Effector CD8-positive, alpha-beta T cell (primary cell): Measurements from ENCODE around the gene CNOT6L.
"Not testable (repeated sequence)": the region's sequence is repeated elsewhere in the genome, so short reads cannot be mapped to it uniquely, and the experiment has no call there.

Experiments used
- DNase-seq: peaks from one replicate; lab custom pipeline; 2025; lab: John Stamatoyannopoulos, UW

The CNOT6L gene

DNA sequence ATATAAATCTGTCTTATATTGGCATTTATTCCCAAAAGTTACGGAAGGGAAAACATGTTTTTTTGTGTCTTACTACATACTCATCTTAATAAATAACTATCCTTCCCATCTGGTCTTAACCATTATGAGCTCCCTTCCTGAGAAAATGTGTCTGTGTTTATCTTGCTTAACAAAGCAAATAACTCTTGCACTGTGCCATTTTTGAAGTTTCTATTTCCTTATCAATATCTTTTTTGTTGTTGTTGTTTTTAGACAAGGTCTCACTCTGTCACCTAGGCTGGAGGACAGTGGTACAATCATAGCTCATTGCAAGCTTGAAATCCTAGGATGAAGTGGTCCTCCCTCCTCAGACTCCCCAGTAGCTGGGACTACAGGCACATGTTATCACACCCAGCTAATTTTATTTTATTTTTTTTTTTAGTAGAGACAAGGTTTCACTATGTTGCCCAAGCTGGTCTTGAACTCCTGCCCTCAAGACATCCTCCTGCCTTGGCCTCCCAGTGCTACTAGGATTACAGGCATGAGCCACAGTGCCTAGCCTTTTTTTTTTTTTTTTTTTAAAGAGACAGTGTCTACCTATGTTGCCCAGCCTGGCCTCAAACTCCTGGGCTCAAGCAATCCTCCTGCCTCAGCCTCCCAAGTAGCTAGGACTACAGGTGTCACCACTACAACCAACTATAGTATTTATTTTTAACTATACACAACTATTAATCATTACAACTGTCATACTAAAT lies 36.9 kb downstream of the CNOT6L start:
- no peak for DNase-seq

DNA sequence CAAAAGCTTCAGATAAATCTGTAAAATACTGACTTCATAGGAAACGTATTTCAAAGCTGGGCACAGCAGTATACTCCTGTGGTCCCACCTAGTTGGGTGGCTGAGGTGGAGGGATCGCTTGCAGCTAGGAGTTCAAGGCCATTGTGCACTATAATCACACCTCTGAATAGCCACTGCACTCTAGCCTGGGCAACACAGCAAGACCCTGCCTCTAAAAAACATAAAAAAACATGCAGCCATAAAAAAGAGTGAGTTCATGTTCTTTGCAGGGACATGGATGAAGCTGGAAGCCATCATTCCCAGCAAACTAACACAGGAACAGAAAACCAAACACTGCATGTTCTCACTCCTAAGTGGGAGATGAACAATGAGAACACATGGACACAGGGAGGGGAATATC lies 38.4 kb downstream of the CNOT6L start:
- DNase-seq: not testable (repeated sequence)

DNA sequence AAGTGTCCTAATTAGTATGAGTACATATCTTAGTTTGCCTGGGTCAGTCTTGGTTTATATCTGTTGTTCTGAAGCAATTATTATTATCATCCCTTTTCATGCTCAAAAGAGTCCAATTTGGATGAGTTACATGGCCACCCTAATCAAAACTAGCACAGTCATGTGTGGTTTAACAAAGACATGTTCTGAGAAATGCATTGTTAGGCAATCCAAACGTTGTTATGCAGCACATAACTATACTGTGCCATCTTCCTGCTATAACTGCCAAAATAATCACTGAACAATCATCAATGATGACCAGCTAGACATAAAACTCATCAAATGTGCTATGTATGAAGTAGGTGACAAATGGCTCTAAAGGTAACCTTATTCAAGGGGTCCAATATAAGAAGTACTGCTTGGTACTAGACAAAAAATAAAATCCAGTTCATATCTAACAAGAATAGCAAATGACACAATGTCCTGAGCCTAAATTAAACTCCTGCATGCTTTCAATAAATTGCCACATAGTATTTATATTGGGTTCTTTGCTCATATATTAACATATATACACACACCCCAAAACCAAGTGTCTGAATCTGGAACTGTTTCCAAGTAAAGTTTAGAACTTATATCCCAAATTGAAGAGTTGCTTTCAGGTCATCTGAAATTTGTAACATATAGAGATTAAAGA lies 41.9 kb downstream of the CNOT6L start:
- DNase-seq: no peak

DNA sequence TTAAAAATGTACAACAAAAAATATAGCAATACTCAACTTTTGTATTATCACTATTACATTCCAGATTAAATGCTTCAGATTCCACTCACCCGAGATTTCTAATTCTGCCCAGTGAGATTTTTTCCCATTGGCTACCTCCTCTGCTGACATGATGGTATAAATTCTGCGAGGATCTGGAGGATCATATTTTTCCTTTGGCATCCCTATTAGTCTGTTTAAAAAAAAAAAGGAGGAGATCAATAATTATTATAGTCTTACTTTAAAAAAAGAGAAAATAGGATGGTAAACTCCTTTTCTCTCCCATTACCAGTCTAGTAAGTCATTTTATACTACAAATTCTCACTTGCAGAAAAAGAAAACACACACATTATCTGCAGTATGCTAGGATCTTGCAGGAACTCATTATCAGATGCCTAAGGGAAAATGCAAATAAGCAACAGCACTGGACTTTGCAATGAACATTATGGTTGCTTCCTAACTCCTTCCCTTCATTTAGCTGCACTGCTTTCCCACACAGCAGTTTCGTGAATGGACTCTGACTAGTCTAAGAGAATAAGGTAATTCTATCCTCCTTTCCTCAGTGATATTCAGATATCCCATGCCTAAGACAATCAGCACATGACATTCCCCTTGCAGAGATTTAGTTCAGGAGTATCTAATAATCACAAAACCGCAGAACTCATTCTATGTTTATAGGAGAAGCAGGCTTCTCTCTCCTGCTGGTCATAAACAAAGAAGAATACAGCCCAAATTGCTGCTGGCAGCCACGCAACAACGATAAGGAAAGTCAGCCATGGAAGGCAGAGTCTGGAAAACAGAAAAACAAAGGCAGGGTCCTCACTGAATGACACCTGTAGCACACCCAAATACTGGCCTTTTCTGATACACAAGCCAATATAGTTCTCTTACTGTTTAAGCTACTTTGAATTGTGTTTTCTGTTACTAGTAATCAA lies 42.7 kb downstream of the CNOT6L start:
- no peak for DNase-seq

DNA sequence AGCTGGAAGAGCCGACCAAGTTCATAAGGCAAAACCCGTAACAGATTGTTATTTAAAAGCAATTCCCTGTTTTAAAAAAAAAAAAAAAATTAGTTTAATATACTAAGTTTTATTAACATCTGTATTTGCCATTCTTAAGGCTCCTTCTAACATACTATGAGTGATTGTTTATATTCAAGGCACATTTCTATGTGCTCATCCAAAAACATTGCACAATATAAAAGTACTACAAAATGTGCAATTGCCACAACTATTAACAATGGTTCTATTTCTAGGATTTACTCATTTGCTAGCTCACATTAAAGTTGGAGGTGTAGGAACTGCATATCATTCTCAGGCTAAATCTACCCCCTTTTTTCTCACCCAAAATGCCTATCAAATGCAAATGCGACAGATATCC lies 46.1 kb downstream of the CNOT6L start:
- no peak for DNase-seq

DNA sequence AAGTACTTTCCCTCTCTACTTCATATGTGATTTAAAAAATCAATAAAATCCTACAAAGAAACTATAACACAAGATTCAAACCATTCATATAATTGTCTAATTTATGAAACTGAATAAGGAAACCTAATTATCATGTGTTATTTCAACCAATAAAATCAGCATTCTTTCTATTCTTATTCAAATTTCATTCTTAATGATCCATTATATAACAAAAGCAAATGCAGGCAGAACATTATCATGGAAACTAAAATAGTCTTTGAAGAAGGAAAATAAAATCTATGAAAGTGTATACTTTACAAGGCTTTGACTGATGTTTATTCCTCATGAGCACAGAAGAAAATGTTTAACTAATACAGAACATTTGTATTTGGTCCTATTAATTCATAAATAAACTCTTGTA lies 47.6 kb downstream of the CNOT6L start:
- DNase-seq: no peak

DNA sequence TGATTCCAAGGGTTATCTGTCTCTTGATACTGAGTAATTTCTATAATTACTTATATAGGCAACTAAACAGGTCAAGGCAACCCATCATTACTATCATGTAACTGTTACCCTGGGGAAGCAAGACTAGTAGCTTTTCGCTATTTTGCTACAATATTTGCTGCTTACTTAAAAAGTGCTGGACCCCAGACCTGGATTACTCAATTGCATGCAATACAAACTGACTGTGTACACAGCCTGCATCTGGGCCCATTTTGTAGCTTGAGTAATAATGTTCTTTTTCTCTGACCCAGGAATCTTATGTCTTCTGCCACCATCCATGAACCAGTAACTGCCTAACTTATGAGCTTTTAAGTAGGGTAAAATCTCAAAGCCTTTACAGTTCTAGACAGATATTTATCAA lies 53.4 kb downstream of the CNOT6L start:
- DNase-seq: no peak

DNA sequence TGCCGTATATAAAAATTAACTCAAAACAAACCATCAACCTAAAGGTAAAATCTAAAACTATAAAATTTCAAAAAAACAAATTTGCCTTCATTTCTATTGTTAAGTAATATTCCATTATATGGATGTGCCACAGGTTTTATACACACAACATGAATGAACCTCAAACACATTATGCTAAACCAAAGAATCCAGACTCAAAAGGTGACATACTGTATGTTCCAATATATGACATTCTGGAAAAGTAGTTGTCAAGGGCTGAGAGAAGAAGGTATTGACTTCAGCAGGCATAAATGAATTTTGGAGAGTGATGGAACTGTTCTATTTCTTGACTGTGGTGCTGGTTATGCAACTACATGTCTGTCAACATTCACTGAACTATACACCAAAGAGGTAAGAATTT lies 56.6 kb downstream of the CNOT6L start:
- DNase-seq: no peak

DNA sequence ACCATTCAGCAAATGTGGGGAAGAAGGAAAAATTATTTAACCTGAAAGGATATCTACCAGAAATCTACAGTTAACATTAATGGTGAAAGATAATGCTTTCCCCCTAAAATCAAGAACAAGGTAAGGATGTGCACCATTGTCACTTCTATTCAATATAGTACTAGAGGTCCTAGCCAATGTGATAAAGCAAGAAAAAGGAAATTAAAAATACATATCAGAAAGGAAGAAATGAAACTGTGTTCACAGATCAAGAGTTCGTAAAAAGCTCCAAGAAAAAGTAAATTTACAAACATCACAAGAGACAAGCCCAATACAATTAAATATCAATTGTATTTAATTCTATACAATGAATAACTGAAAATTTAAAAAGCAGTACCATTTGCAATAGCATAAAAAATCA lies 57.6 kb downstream of the CNOT6L start:
- no peak for DNase-seq

DNA sequence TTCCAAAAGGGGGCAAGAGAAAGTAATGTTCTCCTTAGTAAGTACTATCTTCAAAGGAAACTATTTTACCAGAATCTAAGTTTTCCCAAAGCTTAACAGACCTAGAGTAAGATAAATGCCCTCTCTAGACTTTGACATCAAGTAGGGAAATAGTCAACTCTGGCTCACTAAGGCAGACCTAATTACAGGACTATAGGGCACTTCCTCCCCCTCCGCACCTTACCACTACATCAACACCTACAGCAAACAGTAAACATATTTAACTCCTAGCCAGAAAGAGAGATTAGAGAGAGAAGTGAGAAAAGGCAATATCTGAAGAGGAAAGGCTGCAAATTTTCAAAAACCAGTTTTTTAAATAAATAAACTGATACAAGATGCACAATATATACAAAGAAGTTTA lies 60.4 kb downstream of the CNOT6L start:
- DNase-seq: no peak

DNA sequence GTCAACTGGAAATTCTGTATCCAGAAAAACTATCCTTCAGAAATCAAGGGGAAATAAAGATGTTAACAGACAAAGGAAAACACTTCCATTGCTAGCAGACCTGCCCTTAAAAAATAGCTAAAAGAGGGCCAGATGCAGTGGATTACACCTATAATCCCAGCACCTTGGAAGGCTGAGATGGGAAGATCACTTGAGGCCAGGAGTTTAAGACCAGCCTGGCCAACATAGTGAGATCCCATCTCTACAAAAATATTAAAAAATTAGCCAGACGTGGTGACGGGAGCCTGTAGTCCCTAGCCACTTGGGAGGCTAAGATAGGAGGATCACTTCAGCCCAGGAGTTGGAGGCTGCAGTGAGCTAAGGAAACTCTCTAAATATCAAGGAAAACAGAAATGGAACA lies 67.4 kb downstream of the CNOT6L start:
- DNase-seq: no peak

DNA sequence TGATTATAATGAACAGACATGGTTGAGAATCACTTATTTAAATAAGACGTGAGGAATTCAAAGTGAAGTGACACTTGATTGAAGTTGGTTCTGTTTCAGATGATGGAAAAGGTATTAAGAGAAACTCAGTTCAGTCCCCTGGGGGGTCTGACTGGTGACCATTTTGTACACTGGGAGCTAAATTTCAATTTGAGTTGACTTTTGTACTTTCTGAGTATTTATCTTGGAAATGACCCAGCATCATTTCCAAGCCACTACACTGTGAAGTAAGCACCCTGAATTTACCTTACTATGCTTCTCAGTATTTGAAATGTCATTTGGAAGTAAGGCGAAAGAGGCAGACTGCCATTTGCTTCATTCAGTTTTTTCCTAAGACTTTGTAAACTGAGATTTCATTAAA lies 73.4 kb downstream of the CNOT6L start:
- DNase-seq: no peak

DNA sequence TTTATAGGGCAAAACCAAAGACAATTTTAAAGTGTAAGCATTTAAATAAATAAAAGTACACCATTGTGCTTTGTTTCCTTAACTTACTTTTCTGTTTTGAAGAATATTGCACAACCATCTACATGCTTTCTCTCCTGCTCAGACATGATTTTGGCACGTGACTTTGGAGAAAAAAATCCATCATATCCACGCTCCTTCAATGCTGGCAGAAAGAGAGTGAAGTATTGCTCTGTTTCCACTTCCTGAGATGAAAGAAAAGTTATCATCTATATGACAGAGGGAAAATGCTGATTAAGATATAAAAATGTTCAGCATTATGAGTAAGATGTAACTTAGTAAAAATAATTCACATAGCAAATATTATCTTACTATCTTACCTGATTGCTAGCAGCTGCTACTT lies 77.1 kb downstream of the CNOT6L start:
- no peak for DNase-seq

DNA sequence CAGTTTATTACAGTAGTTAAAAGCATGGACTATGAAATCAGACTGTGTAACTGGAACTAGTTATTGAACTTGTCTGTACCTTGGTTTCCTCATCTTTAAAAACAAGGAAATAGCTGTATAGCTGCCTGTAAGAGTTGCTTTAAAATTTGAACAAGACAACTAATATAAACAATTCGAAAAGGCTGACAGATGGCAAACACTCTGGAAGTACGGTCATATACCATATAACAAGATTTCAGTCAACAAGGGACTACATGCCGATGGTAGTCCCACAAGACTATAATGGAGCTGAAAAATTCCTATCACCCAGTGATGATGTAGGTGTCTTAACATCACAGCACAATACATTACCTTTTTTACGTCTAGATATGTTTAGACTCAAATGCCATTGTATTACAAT lies 78.7 kb downstream of the CNOT6L start:
- DNase-seq: no peak

DNA sequence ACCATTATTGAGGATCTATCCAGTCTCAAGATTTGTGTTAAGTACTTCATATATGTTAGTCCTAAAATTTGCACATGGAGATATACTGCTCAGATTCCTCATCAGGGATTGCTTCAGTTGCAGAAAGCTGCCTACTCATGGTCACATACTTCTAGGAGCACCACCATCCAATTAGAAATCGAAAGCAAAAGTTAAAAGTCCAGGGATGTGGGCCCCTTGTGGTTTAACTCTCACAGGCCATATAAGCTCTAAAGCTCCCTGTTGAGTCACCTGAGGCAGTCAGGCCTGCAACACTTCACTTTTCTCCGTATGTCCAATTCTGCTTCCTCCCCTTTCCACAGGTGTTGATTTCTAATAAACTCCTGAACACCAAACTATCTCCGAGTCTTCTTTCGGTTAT lies 84.2 kb downstream of the CNOT6L start:
- DNase-seq: no peak

DNA sequence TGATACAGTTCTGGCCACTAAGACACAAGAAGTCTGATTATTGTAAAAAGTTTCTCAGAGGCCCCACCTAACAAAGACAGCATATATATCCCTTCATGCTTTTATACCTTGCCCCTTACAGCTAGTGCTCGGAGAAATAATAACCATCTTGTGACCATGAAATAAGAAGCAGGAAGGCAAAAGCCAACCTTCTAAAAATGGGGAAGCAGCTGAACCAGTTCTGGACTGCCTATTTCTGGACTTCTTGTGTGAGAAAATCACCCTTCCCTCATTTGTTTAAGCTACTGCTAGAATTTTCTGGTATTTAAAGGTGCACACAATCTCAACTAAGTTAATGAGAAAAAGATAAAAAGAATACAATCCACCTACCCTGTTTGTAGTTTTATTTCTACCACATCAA lies 87.5 kb downstream of the CNOT6L start:
- DNase-seq: no peak

DNA sequence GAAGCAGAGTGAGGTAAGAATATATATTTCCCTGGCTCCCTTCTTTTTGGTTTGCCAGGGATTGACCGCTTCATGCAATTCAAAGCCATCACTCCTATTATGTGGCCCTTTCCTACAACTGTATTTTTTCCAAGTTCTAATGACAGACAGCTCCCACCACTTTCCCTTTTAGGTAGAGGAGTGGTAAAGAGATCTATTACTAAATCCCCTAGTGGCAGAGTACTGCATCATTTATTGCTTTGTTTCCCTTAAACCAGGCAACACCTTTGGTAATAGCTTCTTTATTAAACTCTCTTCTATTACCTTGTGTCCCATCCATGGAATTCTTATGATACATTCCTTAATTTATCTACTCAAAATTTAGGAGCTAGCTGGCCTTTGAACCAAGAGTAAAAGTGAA lies 90.7 kb downstream of the CNOT6L start:
- no peak for DNase-seq

DNA sequence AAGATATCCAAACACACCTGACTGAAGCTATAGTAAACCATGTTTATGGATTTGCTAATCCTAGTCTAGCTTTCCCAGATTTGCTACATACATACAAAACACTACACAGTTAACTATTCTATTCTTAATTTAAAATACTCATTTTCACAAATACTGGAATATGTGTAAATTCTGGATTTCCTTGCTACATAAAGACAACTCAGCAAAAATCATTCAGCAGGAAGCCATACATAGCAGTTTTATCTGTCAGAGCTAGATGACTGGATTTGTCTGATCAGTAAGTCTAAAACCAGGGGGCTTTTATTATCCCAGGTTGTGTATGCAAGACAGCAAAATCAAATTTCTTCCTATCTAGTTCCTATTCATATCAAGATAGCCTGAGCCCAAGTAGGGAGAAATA lies 98.1 kb downstream of the CNOT6L start:
- DNase-seq: no peak

DNA sequence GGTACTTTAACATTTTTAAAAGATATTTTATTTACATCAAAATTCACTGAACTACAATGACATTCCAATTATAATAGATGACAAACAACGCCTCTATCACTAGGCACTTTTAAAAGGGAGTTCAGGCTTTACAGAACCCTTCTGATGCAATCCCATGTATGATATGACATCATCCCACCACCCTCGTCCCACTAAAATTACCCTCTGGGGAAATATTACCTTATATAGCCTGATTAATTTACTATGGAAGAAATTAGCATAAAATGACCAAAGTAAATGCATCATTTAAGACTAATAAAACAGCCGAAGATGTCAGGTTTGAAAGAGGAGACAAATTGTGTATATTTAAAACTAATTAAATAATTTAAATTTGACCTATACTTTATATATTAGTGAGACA lies 100.7 kb downstream of the CNOT6L start:
- DNase-seq: not testable (repeated sequence)

DNA sequence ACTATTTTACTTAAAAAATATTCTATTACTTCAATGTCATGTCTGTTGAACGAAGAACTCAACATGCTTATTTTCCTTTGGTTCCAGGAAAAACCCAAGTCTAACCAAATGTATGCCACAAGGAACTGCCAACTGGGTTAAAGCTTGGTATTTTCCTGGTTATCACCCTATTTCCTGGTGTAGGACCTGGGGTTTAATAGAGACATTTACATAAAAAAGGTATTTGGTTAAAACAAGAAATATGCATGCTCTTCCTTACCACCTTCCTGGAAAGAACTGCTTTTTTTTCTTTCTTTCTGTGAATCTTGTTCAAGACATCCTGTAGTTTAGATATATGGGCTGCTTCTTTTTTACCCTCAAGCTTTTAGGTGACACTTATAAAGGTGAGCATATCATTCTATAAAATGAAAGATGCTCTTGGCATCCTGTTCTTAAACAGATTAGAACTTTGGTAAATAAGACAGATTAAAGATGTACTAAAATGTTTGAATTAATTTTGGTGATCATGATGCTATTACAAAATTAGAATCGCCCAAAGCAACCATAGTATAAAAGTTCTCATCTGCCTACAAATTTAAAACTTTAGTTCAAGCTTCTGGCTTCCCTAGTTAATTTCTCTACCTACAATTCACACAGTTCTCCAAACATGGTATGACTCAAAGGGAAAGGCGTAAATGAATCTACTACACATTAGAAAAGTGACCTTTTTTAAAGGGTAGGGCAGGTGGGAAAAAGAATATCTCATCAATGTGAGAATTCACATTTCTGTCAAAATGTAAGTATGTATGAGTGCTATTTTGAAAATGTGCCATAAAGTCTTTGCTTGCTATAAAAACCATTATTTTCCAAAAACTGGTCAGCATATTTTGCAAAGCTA lies 103.5 kb downstream of the CNOT6L start:
- no peak for DNase-seq

DNA sequence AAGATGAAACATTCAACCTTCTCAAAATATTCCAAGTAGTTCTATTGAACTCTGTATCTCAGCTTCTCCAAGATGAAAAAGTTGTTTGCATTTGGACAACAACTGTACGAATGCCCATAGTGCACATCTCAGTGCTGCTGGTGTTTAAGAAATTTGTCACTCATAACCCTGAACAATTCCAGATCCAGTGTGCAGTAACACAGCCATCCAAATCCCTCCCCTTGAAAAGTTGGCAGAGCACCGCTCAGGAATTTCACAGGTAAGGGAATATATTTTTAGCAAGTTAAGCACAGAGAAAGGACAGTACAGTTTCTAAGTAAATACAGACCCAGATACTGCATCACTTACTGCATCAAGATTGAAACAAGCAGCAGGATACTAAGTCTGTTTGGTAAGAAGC lies 104.7 kb downstream of the CNOT6L start:
- no peak for DNase-seq

DNA sequence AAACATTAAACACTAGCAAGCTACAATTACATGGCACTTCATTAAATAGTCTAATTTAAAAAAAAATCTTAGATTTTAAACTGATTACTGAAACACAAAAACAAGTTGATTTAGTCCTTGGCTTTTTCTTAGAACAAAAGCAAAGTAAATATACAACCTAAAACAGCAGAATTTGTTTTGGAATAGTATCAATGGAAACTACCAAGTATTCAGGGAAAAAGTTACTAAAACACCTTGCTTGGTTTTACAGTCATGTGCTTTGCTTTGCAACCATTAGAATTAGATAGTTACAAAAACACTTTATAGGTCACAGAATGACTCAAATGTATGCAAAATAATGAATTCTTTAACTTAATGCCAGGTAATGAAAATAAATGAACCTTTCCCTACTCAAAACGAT lies 105.3 kb downstream of the CNOT6L start:
- no peak for DNase-seq
